HepG2 (cell line): Measurements from ENCODE around the gene ZNF691. TPM values are rescaled to one million over a fixed set of nuclear protein-coding genes. Genes with fewer than 3 reads are reported as not detected.

Experiments used
- ARNTL ChIP-seq: sonication (generic); formaldehyde crosslinking; IDR thresholded peaks from 2 replicates; pipeline ENCODE4 v1.4.0; 2020; ENCODE audit warnings: mild to moderate bottlenecking, missing genetic modification reagents
- ASH2L ChIP-seq: fragments of 300-600, 200-600 bp; sonication (generic); IDR thresholded peaks from 2 replicates; pipeline ENCODE4 v1.7.0; 2017; ENCODE audit warnings: low read depth, mild to moderate bottlenecking, moderate library complexity, mixed read lengths, low read length; ENCODE audit not compliant: insufficient read length
- CREB3 ChIP-seq: sonication (generic); formaldehyde crosslinking; IDR thresholded peaks from 2 replicates; pipeline ENCODE4 v1.5.0; 2020; ENCODE audit warnings: missing genetic modification reagents
- ELF4 ChIP-seq: sonication (generic); formaldehyde crosslinking; IDR thresholded peaks from 2 replicates; pipeline ENCODE4 v1.5.0; 2020; ENCODE audit warnings: missing genetic modification reagents, mild to moderate bottlenecking, moderate library complexity, borderline replicate concordance
- ETV6 ChIP-seq: sonication (generic); formaldehyde crosslinking; conservative IDR thresholded peaks from 2 replicates; pipeline ENCODE4 v1.4.0; 2020; ENCODE audit warnings: missing genetic modification reagents
- FOXO4 ChIP-seq: sonication (generic); formaldehyde crosslinking; conservative IDR thresholded peaks from 2 replicates; pipeline ENCODE4 v1.8.1; 2023; ENCODE audit warnings: missing genetic modification reagents
- HIC2 ChIP-seq: sonication (generic); formaldehyde crosslinking; IDR thresholded peaks from 2 replicates; pipeline ENCODE4 v1.9.0; 2022; ENCODE audit warnings: low read depth, missing genetic modification reagents
- HMGXB4 ChIP-seq, 2 experiments: sonication (generic) in 1 of 2; formaldehyde crosslinking in 1 of 2; IDR thresholded peaks; 2 replicates each; pipeline versions ENCODE4 v1.4.0 to v1.6.1; 2018 to 2020; ENCODE audit warnings: missing genetic modification reagents in 2 of 2, borderline replicate concordance in 1 of 2, low read depth in 1 of 2, mild to moderate bottlenecking in 1 of 2, missing biosample characterization in 1 of 2
- NFIC ChIP-seq: IDR thresholded peaks from 2 replicates; pipeline ENCODE4 v1.6.1; 2012; ENCODE audit warnings: mild to moderate bottlenecking, low read length, inconsistent platforms
- PLRG1 ChIP-seq: fragments of 450-650 bp; conservative IDR thresholded peaks from 2 replicates; pipeline ENCODE4 v1.6.1; 2016
- POGK ChIP-seq: sonication (generic); formaldehyde crosslinking; conservative IDR thresholded peaks from 2 replicates; pipeline ENCODE4 v1.8.0; 2022; ENCODE audit warnings: mild to moderate bottlenecking, moderate library complexity, missing genetic modification reagents
- REPIN1 ChIP-seq: sonication (generic); formaldehyde crosslinking; IDR thresholded peaks from 2 replicates; pipeline ENCODE4 v1.8.0; 2022; ENCODE audit warnings: missing genetic modification reagents, low read depth, mild to moderate bottlenecking, borderline replicate concordance
- RFX3 ChIP-seq: IDR thresholded peaks from 2 replicates; pipeline ENCODE4 v1.6.1; 2016; ENCODE audit warnings: missing biosample characterization, missing genetic modification reagents
- SIN3B ChIP-seq: fragments of 150-350 bp; IDR thresholded peaks from 2 replicates; pipeline ENCODE4 v1.6.1; 2014; ENCODE audit warnings: low read length
- YEATS2 ChIP-seq: sonication (generic); formaldehyde crosslinking; IDR thresholded peaks from 2 replicates; pipeline ENCODE4 v1.4.0; 2020; ENCODE audit warnings: missing genetic modification reagents, borderline replicate concordance
- ZBTB1 ChIP-seq: sonication (generic); formaldehyde crosslinking; IDR thresholded peaks from 2 replicates; pipeline ENCODE4 v1.4.0; 2020; ENCODE audit warnings: missing genetic modification reagents, borderline replicate concordance
- ZNF10 ChIP-seq: sonication (generic); formaldehyde crosslinking; IDR thresholded peaks from 2 replicates; pipeline ENCODE4 v1.4.0; 2020; ENCODE audit warnings: mild to moderate bottlenecking, low read depth, missing genetic modification reagents, borderline replicate concordance
- ZNF253 ChIP-seq: sonication (generic); formaldehyde crosslinking; IDR thresholded peaks from 2 replicates; pipeline ENCODE4 v1.8.0; 2022; ENCODE audit warnings: mild to moderate bottlenecking, missing genetic modification reagents, borderline replicate concordance
- polyA plus RNA-seq, 8 experiments: library from polyadenylated mRNA; depleted of rRNA in 3 of 8; stranded (reverse) in 7 of 8; unstranded in 1 of 8; fragments of >200 nt; fragmentation: Illumina TruSeq in 4 of 8; extraction: Trizol in 4 of 8; gene quantifications; 2 replicates each; pipeline versions ENCODE4 v1.2.1 to v1.2.3, GENCODE V29; 2011 to 2016; ENCODE audit warnings: low read depth in 4 of 8, missing spikeins in 1 of 8, mixed read lengths in 1 of 8; ENCODE audit not compliant: insufficient read depth in 1 of 8
- total RNA-seq, 5 experiments: library from RNA; depleted of rRNA; stranded (reverse); fragments of >200 nt; fragmentation: Illumina TruSeq; extraction: Trizol; gene quantifications; 2 replicates each; pipeline ENCODE4 v1.2.3, GENCODE V29; 2016; ENCODE audit warnings: low read depth in 1 of 5
- TF ChIP-seq, protein P1 (sequence below): sonication (generic); formaldehyde crosslinking; IDR thresholded peaks from 2 replicates; pipeline ENCODE4 v1.8.0; 2022; ENCODE audit warnings: missing genetic modification reagents, mild to moderate bottlenecking, moderate library complexity, borderline replicate concordance

The ZNF691 gene
- total and polyA plus RNA-seq, 2 of the 13 experiments (the other 11 are each of a cell fraction or from before 2014, with no cell fraction given), result 7.6 to 7.8 TPM

- TF ChIP-seq POGK (CRISPR knock-in tag) (peak; percentile 7; the same call in 1 of the 2 replicates), HIC2 (no peak), ZNF253 (CRISPR knock-in tag) (no peak), ETV6 (no peak), PLRG1 (no peak), ASH2L (peak; percentile 5), FOXO4 (CRISPR knock-in tag) (no peak), CREB3 (CRISPR knock-in tag) (no peak), HMGXB4 (CRISPR knock-in tag; IDR thresholded peaks at IDR 0.05; ENCODE audit: borderline replicate concordance in 1 of 2, low read depth in 1 of 2) (0 out of 4 replicates have a peak, but pooled peaks of 1 of the 2 experiments have one; percentile 7), RFX3 (CRISPR knock-in tag) (no peak), ELF4 (CRISPR knock-in tag) (no peak), SIN3B (no peak), ARNTL (no peak), ZBTB1 (CRISPR knock-in tag) (no peak), YEATS2 (CRISPR knock-in tag) (0 out of 2 replicates have a peak, but pooled peaks have one; percentile 27), NFIC (no peak), ZNF10 (CRISPR knock-in tag) (no peak), REPIN1 (CRISPR knock-in tag) (no peak)
- TF ChIP-seq, protein P1, sequence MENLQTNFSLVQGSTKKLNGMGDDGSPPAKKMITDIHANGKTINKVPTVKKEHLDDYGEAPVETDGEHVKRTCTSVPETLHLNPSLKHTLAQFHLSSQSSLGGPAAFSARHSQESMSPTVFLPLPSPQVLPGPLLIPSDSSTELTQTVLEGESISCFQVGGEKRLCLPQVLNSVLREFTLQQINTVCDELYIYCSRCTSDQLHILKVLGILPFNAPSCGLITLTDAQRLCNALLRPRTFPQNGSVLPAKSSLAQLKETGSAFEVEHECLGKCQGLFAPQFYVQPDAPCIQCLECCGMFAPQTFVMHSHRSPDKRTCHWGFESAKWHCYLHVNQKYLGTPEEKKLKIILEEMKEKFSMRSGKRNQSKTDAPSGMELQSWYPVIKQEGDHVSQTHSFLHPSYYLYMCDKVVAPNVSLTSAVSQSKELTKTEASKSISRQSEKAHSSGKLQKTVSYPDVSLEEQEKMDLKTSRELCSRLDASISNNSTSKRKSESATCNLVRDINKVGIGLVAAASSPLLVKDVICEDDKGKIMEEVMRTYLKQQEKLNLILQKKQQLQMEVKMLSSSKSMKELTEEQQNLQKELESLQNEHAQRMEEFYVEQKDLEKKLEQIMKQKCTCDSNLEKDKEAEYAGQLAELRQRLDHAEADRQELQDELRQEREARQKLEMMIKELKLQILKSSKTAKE (CRISPR knock-in tag), result no peak
Measured at GRCh38 chr1:42817440-42817767, 29.0 kb upstream of the ZNF691 start (continued).
